Gastroesophageal sphincter (tissue), 4 donors: ENCODE results near the gene TBCEL. TPM values are rescaled to one million over a fixed set of nuclear protein-coding genes. Genes with fewer than 3 reads are reported as not detected.

Experiments
- ATAC-seq: fragments of 150-250 bp; one replicate; pipeline ENCODE4 v1.9.1; 2016; ENCODE audit warnings: mild to moderate bottlenecking, moderate library complexity
- H3K27ac ChIP-seq, 4 donors: fragments of 200-600 bp; sonication (generic) in 3 of 4; 1 replicate in 3 of 4; 2 replicates in 1 of 4; pipeline ENCODE4 v1.5.1; 2016 to 2019
- H3K27me3 ChIP-seq: fragments of 200-600 bp; sonication (generic); one replicate; pipeline ENCODE4 v1.5.1; 2019
- H3K36me3 ChIP-seq, 2 donors: fragments of 200-600 bp; sonication (generic); one replicate each; pipeline ENCODE4 v1.5.1; 2019; ENCODE audit warnings: control low read depth in 1 of 2
- H3K4me1 ChIP-seq, 3 donors: fragments of 200-600 bp; sonication (generic); 1 replicate in 2 of 3; 2 replicates in 1 of 3; pipeline ENCODE4 v1.5.1; 2016 to 2019; ENCODE audit warnings: control low read depth in 2 of 3
- H3K4me3 ChIP-seq, 2 donors: fragments of 200-600 bp; sonication (generic); one replicate each; pipeline ENCODE4 v1.5.1; 2019; ENCODE audit warnings: mild to moderate bottlenecking in 1 of 2, moderate library complexity in 1 of 2
- H3K9me3 ChIP-seq, 3 donors: fragments of 200-600 bp; sonication (generic); one replicate each; pipeline ENCODE4 v1.5.1; 2017 to 2019; ENCODE audit warnings: control low read depth in 2 of 3
- CTCF ChIP-seq, 4 experiments: fragments of 200-600 bp in 2 of 4; fragments of 450-650 bp in 2 of 4; sonication (generic) in 1 of 4; IDR thresholded peaks; one replicate each; pipeline ENCODE4 v1.5.1; 2017 to 2019; ENCODE audit warnings: antibody characterized with exemption in 4 of 4, mild to moderate bottlenecking in 2 of 4, moderate library complexity in 2 of 4
- EP300 ChIP-seq: sonication (generic); formaldehyde crosslinking; IDR thresholded peaks from one replicate; pipeline ENCODE4 v1.6.1; 2017; ENCODE audit warnings: antibody characterized with exemption, mild to moderate bottlenecking
- POLR2A ChIP-seq, 2 donors: fragments of 450-650 bp; IDR thresholded peaks; one replicate each; pipeline ENCODE4 v1.6.1; 2017; ENCODE audit warnings: antibody characterized with exemption in 2 of 2, mild to moderate bottlenecking in 2 of 2, moderate library complexity in 1 of 2
- POLR2AphosphoS5 ChIP-seq: sonication (generic); formaldehyde crosslinking; IDR thresholded peaks from one replicate; pipeline ENCODE4 v1.6.1; 2017; ENCODE audit warnings: antibody characterized with exemption
- WGBS, 2 donors: methylation state at CpG; one replicate each; pipeline ENCODE4 v1.1.5; 2018; ENCODE audit warnings: low coverage in 1 of 2; 5-methylcytosine and 5-hydroxymethylcytosine counted together
- total RNA-seq, 4 donors: library from RNA; depleted of rRNA; stranded (reverse); fragments of >200 nt; gene quantifications; one replicate each; pipeline ENCODE4 v1.1.0, GENCODE V29; 2016

TBCEL gene
- total RNA-seq, 4 donors from 2014 or later, result 25.7 to 39.0 (median 30.8) TPM

- WGBS, 2 donors, result 40 to 60% methylated on average over 1 of the region's 1 CpG
- no peaks in the 10 kb centered on the region for H3K4me1 ChIP-seq
- TF ChIP-seq POLR2AphosphoS5 (no peak), POLR2A (IDR thresholded peaks at IDR 0.05) (no peak), EP300 (no peak), CTCF (IDR thresholded peaks at IDR 0.05) (no peak)
- no peak overlapping the region for H3K4me3 ChIP-seq
- peaks cover 23% of the 10 kb centered on the region for H3K27me3 ChIP-seq
- no peaks in the 10 kb centered on the region for H3K36me3 ChIP-seq
- no peaks in the 10 kb centered on the region for H3K9me3 ChIP-seq
- ATAC-seq, result no peak
- no peak overlapping the region for H3K27ac ChIP-seq
Observed at GRCh38 chr11:120994091-120994859, 29.6 kb upstream of the TBCEL start.

GRCh38 chr11:120995184-120995583, 28.7 kb upstream of the TBCEL start:
- 81 to 92% methylated on average over 2 of the region's 2 CpGs for WGBS, 2 donors
- no peak for TF ChIP-seq POLR2A (IDR thresholded peaks at IDR 0.05)
- no peak for TF ChIP-seq CTCF (IDR thresholded peaks at IDR 0.05)
- TF ChIP-seq POLR2AphosphoS5, result no peak
- TF ChIP-seq EP300, result no peak
- no peaks in the 10 kb centered on the region for H3K9me3 ChIP-seq

GRCh38 chr11:120996973-120997372, 26.9 kb upstream of the TBCEL start:
- no peaks in the 10 kb centered on the region for H3K36me3 ChIP-seq
- H3K9me3 ChIP-seq, result no peaks in the 10 kb centered on the region
- peaks cover 31% of the 10 kb centered on the region for H3K27me3 ChIP-seq
- H3K27ac ChIP-seq, result no peak overlapping the region
- no peaks in the 10 kb centered on the region for H3K4me1 ChIP-seq
- no peak for TF ChIP-seq POLR2A (IDR thresholded peaks at IDR 0.05)
- TF ChIP-seq POLR2AphosphoS5, result no peak
- no peak for TF ChIP-seq EP300
- TF ChIP-seq CTCF (IDR thresholded peaks at IDR 0.05), result no peak
- WGBS, 2 donors, result 84 to 97% methylated on average over 4 to 5 of the region's 5 CpGs
- no peak overlapping the region for H3K4me3 ChIP-seq
- ATAC-seq, result no peak

More at GRCh38 chr11:120995184-120995583, 28.7 kb upstream of the TBCEL start:
- H3K4me3 ChIP-seq, result no peak overlapping the region
- H3K27ac ChIP-seq, result no peak overlapping the region
- peaks cover 31% of the 10 kb centered on the region for H3K27me3 ChIP-seq
- no peaks in the 10 kb centered on the region for H3K36me3 ChIP-seq
- no peaks in the 10 kb centered on the region for H3K4me1 ChIP-seq
- no peak for ATAC-seq

GRCh38 chr11:120998581-120998980, 25.3 kb upstream of the TBCEL start:
- WGBS, 2 donors, result 100% methylated on average over 1 of the region's 1 CpG
- peaks cover 31% of the 10 kb centered on the region for H3K27me3 ChIP-seq
- H3K36me3 ChIP-seq, result no peaks in the 10 kb centered on the region
- no peak overlapping the region for H3K4me3 ChIP-seq
- TF ChIP-seq CTCF (IDR thresholded peaks at IDR 0.05), result no peak
- no peak for TF ChIP-seq EP300
- TF ChIP-seq POLR2A (IDR thresholded peaks at IDR 0.05), result no peak
- no peak for TF ChIP-seq POLR2AphosphoS5
- no peaks in the 10 kb centered on the region for H3K9me3 ChIP-seq
- no peak for ATAC-seq
- no peaks in the 10 kb centered on the region for H3K4me1 ChIP-seq
- H3K27ac ChIP-seq, result no peak overlapping the region

- TF ChIP-seq EP300 (no peak), POLR2AphosphoS5 (no peak), POLR2A (IDR thresholded peaks at IDR 0.05) (no peak), CTCF (IDR thresholded peaks at IDR 0.05) (no peak)
- ATAC-seq, result no peak
Observed at GRCh38 chr11:121004206-121004840, 19.6 kb upstream of the TBCEL start.

More at GRCh38 chr11:121004206-121004840, 19.6 kb upstream of the TBCEL start:
- H3K27ac ChIP-seq, result no peak overlapping the region
- H3K9me3 ChIP-seq, result no peaks in the 10 kb centered on the region
- no peaks in the 10 kb centered on the region for H3K36me3 ChIP-seq
- WGBS, 2 donors, result 44 to 62% methylated on average over 3 of the region's 4 CpGs
- H3K4me1 ChIP-seq, result no peaks in the 10 kb centered on the region
- peaks cover 24% of the 10 kb centered on the region for H3K27me3 ChIP-seq
- no peak overlapping the region for H3K4me3 ChIP-seq
